Tibial artery (tissue), 4 donors: ENCODE measurements around the gene PLXNA2.
A peak's percentile ranks its signal among the peaks of the same experiment; 100 is the strongest.

Experiments used
- DNase-seq, 2 donors: peaks; one replicate each; pipeline ENCODE4 v3.0.0-alpha.2; 2019
- H3K27ac ChIP-seq, 2 donors: fragments of 200-600 bp; sonication (generic) in 1 of 2; 1 replicate in 1 of 2; 2 replicates in 1 of 2; pipeline ENCODE4 v1.5.1; 2018 to 2019; ENCODE audit warnings: mild to moderate bottlenecking in 1 of 2
- H3K27me3 ChIP-seq, 2 donors: fragments of 200-600 bp; sonication (generic) in 1 of 2; one replicate each; pipeline versions ENCODE4 v1.5.1 to v1.6.0; 2016 to 2019
- H3K36me3 ChIP-seq, 3 donors: fragments of 200-600 bp; sonication (generic) in 2 of 3; one replicate each; pipeline ENCODE4 v1.5.1; 2016 to 2019; ENCODE audit warnings: mild to moderate bottlenecking in 2 of 3
- H3K4me1 ChIP-seq, 4 donors: fragments of 200-600 bp; sonication (generic) in 2 of 4; 1 replicate in 3 of 4; 2 replicates in 1 of 4; pipeline ENCODE4 v1.5.1; 2016 to 2019
- H3K4me3 ChIP-seq, 2 donors: fragments of 200-600 bp; sonication (generic) in 1 of 2; 1 replicate in 1 of 2; 2 replicates in 1 of 2; pipeline ENCODE4 v1.5.1; 2018 to 2019; ENCODE audit warnings: mild to moderate bottlenecking in 2 of 2
- H3K9me3 ChIP-seq, 3 donors: fragments of 200-600 bp; sonication (generic) in 1 of 3; one replicate each; pipeline ENCODE4 v1.5.1; 2016 to 2019
- intact Hi-C: fragments of 100-400 bp; cut with DNase I; formaldehyde crosslinking; loops from one replicate; pipeline ENCODE4 v1.15.0; 2023; ENCODE audit warnings: low total_unique reads
- TF ChIP-seq, protein P1 (sequence below), 2 experiments: fragments of 200-600 bp in 1 of 2; fragments of 450-650 bp in 1 of 2; IDR thresholded peaks; one replicate each; pipeline ENCODE4 v1.5.1; 2017 to 2019; ENCODE audit warnings: antibody characterized with exemption in 2 of 2, mild to moderate bottlenecking in 1 of 2, moderate library complexity in 1 of 2

PLXNA2 gene

DNA sequence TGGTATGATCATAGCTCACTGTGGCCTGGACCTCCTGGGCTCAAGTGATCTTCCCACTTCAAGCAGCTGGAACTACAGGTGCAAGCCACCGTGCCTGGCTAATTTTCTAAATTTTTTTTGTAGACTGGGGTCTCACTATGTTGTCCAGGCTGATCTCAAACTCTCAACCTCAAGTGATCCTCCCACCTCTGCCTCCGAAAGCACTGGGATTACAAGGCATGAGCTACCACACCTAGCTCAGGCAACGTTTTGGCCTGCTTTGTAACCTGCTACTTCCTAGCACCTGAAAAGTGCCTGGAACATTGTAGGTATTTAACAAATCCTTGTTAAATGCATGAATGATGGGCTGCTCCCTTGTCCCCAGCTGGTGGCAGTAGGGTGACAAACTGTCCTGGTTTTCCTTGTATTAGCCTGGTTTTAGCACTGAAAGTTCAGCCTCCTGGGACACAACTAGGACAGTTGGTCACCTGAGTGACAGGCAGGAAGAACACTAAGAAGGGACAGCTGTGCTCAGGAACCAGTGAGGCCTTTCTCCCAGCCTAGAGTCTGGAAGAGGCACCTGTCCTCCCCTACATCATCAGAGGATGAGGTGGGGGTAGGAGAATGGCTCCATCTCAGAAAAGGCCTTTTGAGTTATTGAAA lies 244.8 kb downstream of the PLXNA2 start:
- Histone ChIP-seq H3K27ac (no peak overlapping the region), H3K4me3 (no peak overlapping the region), H3K27me3 (no peaks in the 10 kb centered on the region), H3K36me3 (no peaks in the 10 kb centered on the region), H3K4me1 (peaks cover 0 to 7% (median under 1%) of the 10 kb centered on the region in 4 donors), H3K9me3 (no peaks in the 10 kb centered on the region)
- no peak for DNase-seq
- intact Hi-C loops: no loop called here
- TF ChIP-seq, protein P1, sequence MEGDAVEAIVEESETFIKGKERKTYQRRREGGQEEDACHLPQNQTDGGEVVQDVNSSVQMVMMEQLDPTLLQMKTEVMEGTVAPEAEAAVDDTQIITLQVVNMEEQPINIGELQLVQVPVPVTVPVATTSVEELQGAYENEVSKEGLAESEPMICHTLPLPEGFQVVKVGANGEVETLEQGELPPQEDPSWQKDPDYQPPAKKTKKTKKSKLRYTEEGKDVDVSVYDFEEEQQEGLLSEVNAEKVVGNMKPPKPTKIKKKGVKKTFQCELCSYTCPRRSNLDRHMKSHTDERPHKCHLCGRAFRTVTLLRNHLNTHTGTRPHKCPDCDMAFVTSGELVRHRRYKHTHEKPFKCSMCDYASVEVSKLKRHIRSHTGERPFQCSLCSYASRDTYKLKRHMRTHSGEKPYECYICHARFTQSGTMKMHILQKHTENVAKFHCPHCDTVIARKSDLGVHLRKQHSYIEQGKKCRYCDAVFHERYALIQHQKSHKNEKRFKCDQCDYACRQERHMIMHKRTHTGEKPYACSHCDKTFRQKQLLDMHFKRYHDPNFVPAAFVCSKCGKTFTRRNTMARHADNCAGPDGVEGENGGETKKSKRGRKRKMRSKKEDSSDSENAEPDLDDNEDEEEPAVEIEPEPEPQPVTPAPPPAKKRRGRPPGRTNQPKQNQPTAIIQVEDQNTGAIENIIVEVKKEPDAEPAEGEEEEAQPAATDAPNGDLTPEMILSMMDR (IDR thresholded peaks at IDR 0.05): no peak

DNA sequence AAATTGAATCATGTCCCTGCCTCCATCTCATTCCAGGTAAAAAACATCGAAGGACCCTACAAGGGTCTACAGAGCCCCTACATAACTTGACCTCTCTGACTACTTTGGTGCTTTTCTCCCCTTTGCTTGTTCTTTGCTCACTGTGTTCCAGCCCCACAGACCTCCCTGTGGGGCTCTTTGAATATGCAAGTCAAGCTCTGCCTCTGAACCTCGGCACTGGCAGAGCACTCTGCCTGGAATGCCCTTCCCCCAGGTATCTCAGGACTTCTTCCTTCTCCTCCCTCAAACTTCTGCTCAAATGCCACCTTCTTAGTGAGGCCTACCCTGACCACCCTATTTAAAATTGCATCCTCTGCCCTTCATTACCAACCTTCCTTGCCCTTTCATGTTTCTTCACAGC lies 245.5 kb downstream of the PLXNA2 start:
- Histone ChIP-seq H3K27me3 (no peaks in the 10 kb centered on the region), H3K36me3 (no peaks in the 10 kb centered on the region), H3K4me3 (no peak overlapping the region), H3K27ac (no peak overlapping the region), H3K9me3 (peaks cover 0 to 3% (median 0%) of the 10 kb centered on the region in 3 donors), H3K4me1 (peaks cover 0 to 7% (median 0%) of the 10 kb centered on the region in 4 donors)
- intact Hi-C loops: no loop called here
- DNase-seq: no peak
- TF ChIP-seq, protein P1 (IDR thresholded peaks at IDR 0.05): no peak

DNA sequence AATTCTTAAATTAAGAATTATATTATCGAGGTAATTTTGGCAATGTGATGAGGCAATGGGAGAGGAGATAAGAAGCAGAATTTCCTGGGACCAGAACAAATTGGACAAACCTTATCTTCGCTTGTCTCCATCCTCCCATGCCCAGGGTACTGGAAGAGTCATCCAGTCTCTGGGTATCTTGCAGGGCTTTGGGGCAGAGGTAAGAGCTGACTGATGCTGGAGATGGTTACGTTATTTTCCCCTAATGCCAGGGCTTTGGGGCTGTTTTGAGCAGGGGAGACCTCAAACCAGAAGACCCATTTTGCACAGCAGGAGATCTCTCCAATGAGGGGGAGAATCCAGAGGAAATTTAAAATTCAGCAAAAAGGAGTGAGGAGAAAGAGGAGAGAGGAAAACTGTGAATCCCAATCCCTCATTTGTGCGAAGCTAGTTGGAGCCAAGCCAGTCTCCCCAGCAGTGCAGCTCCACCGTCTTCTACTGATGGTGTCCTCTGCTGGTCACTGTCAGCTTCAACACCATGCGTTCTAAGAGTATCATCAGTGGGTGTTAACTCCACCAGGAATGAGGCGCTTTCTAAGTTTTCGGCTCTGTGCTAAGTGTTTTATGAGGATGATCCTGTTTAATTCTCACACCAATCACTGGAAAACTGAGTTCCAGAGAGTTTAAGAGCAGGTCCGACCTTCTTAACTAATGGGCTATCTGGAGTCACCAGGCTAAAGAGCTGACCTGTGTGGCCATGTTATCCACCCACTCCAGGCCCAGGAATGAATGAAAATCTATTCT lies 246.5 kb downstream of the PLXNA2 start:
- H3K27me3 ChIP-seq: no peaks in the 10 kb centered on the region
- intact Hi-C loops: no loop called here
- peak; percentile 77 to 80 for DNase-seq

DNA sequence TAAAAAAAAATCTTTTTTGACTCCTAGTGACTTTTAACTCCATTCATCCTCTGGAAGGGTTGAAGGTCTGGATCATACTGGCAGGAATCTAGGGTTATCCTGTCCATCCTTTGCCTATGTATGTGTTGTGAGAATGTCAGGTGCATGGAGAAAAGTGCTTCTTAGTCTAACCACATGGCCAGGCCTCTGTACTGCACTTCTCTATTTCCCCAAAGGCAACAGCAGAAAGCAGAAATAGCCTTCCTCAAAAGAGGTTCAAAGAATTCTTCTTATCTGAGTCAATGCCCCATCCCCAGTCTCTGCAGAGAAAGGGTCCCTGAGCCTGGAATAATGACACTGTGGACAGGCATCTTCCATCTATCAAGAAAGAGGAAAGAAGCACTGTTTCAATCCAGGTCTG lies 247.5 kb downstream of the PLXNA2 start:
- intact Hi-C loops: no loop called here
- Histone ChIP-seq H3K4me1 (peaks cover 0 to 7% (median 0%) of the 10 kb centered on the region in 4 donors), H3K36me3 (no peaks in the 10 kb centered on the region), H3K4me3 (no peak overlapping the region), H3K27me3 (no peaks in the 10 kb centered on the region), H3K9me3 (peaks cover 0 to 3% (median 0%) of the 10 kb centered on the region in 3 donors), H3K27ac (no peak overlapping the region)
- DNase-seq: no peak
- TF ChIP-seq, protein P1 (IDR thresholded peaks at IDR 0.05): no peak

More for the DNA sequence above, 246.5 kb downstream of the PLXNA2 start:
- H3K4me3 ChIP-seq: no peak overlapping the region
- peaks cover 0 to 3% (median 0%) of the 10 kb centered on the region in 3 donors for H3K9me3 ChIP-seq
- H3K27ac ChIP-seq: no peak overlapping the region
- H3K36me3 ChIP-seq: no peaks in the 10 kb centered on the region
- TF ChIP-seq, protein P1 (IDR thresholded peaks at IDR 0.05): peak; percentile 71 to 74
- H3K4me1 ChIP-seq: peaks cover 0 to 7% (median 0%) of the 10 kb centered on the region in 4 donors

DNA sequence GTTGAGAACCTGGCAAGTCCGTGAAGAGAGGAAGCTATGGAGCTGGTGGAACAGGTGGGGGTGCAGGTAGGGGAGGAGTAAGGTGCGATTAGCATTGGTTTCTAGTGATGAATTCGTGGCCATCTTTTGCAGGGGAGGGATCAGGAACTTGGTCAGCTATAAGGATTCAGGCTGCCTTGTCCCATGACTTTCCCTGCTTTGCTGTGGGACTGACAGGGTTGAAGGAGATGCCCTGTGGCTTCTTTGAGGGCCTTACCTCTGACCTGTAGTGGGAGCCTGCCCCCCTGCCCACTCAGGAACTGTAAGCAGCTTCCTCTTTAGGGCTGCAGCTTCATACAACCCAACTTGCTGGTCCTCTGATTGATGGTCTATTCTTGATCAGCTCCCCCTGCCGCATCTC lies 248.6 kb downstream of the PLXNA2 start:
- intact Hi-C loops: no loop called here
- TF ChIP-seq, protein P1 (IDR thresholded peaks at IDR 0.05): no peak
- H3K36me3 ChIP-seq: no peaks in the 10 kb centered on the region
- no peak overlapping the region for H3K27ac ChIP-seq
- peaks cover 0 to 3% (median 0%) of the 10 kb centered on the region in 3 donors for H3K9me3 ChIP-seq
- no peak for DNase-seq
- H3K4me1 ChIP-seq: peaks cover 0 to 7% (median 0%) of the 10 kb centered on the region in 4 donors
- no peak overlapping the region for H3K4me3 ChIP-seq
- peaks cover 0 to 2% of the 10 kb centered on the region in 2 donors for H3K27me3 ChIP-seq
